HL-60 (cell line): ENCODE data around the gene CBX8.

ENCODE experiments used
- GABPA ChIP-seq: IDR thresholded peaks from 2 replicates; pipeline ENCODE4 v1.6.1; 2012; ENCODE audit warnings: low read depth
- POLR2AphosphoS5 ChIP-seq: IDR thresholded peaks from 2 replicates; pipeline ENCODE4 v1.6.1; 2012; ENCODE audit warnings: low read depth
- SPI1 ChIP-seq: IDR thresholded peaks from 2 replicates; pipeline ENCODE4 v1.6.1; 2012; ENCODE audit warnings: low read depth, mild to moderate bottlenecking, borderline replicate concordance
- TF ChIP-seq, protein P1 (sequence below): IDR thresholded peaks from one replicate; pipeline ENCODE4 v1.5.1; 2011; ENCODE audit warnings: low read length, control low read depth, inconsistent platforms; ENCODE audit not compliant: insufficient read depth
- TF ChIP-seq, protein P2 (sequence below): IDR thresholded peaks from 2 replicates; pipeline ENCODE4 v1.6.1; 2012; ENCODE audit warnings: low read depth; ENCODE audit not compliant: insufficient replicate concordance

DNA sequence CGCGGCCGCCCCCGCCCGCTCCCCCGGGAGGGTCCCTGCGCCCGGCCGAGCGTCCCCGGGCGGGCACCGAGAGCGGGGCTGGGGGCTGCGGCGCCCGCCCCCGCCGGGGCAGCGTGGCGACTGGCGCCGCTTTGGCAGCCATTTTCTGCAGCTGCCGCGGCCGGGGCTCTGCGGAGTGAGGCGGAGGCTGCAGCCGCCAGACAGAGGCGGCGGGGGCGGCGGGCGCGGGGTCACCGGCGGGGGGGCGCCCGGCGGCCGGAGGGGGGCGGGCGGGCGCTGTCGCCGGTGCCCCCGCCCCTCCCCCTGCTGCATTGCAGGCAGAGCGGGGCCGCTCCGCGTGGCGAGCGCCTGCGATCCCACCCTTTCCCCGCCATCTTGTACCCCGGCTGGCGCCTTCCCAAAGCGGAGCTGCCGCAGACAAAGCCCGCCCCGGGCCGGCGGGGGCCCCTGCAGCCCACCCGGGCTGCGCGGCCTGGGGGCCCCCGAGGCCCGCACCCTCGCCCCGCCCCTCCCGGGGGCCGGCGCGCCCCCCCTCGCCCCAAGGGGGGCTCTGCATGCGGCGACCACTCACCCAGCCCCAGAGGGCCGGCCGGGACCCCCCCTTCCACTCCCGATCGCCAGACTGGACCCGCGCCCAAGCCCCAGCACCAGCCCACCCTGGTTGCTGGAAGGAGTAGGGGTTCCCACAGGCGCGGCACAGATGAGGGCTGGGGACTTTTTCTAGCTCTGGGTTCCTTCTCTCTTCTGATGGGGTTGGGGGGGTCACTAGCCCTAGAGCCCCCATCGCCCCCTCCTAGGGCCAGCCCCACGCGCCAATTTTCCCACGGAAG lies 16.6 kb upstream of the CBX8 start:
- TF ChIP-seq, protein P1, sequence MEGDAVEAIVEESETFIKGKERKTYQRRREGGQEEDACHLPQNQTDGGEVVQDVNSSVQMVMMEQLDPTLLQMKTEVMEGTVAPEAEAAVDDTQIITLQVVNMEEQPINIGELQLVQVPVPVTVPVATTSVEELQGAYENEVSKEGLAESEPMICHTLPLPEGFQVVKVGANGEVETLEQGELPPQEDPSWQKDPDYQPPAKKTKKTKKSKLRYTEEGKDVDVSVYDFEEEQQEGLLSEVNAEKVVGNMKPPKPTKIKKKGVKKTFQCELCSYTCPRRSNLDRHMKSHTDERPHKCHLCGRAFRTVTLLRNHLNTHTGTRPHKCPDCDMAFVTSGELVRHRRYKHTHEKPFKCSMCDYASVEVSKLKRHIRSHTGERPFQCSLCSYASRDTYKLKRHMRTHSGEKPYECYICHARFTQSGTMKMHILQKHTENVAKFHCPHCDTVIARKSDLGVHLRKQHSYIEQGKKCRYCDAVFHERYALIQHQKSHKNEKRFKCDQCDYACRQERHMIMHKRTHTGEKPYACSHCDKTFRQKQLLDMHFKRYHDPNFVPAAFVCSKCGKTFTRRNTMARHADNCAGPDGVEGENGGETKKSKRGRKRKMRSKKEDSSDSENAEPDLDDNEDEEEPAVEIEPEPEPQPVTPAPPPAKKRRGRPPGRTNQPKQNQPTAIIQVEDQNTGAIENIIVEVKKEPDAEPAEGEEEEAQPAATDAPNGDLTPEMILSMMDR = no peak
- TF ChIP-seq POLR2AphosphoS5 (no peak), GABPA (no peak), SPI1 (no peak)
- TF ChIP-seq, protein P2, sequence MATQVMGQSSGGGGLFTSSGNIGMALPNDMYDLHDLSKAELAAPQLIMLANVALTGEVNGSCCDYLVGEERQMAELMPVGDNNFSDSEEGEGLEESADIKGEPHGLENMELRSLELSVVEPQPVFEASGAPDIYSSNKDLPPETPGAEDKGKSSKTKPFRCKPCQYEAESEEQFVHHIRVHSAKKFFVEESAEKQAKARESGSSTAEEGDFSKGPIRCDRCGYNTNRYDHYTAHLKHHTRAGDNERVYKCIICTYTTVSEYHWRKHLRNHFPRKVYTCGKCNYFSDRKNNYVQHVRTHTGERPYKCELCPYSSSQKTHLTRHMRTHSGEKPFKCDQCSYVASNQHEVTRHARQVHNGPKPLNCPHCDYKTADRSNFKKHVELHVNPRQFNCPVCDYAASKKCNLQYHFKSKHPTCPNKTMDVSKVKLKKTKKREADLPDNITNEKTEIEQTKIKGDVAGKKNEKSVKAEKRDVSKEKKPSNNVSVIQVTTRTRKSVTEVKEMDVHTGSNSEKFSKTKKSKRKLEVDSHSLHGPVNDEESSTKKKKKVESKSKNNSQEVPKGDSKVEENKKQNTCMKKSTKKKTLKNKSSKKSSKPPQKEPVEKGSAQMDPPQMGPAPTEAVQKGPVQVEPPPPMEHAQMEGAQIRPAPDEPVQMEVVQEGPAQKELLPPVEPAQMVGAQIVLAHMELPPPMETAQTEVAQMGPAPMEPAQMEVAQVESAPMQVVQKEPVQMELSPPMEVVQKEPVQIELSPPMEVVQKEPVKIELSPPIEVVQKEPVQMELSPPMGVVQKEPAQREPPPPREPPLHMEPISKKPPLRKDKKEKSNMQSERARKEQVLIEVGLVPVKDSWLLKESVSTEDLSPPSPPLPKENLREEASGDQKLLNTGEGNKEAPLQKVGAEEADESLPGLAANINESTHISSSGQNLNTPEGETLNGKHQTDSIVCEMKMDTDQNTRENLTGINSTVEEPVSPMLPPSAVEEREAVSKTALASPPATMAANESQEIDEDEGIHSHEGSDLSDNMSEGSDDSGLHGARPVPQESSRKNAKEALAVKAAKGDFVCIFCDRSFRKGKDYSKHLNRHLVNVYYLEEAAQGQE = no peak
